Fibroblast of pulmonary artery (primary cell): ENCODE measurements around the gene ZNF423.

ENCODE experiments used
- DNase-seq: peaks from one replicate; pipeline ENCODE4 v3.0.0-alpha.2; 2010; ENCODE audit warnings: low read depth
- H3K4me3 ChIP-seq: replicated peaks from 2 replicates; pipeline ENCODE4 v1.5.1; 2011; ENCODE audit warnings: low read depth, mild to moderate bottlenecking, control low read depth, low read length, moderate library complexity
- TF ChIP-seq, protein P1 (sequence below): IDR thresholded peaks from 2 replicates; pipeline ENCODE4 v1.5.1; 2011; ENCODE audit warnings: mild to moderate bottlenecking, control low read depth, low read length, inconsistent platforms; ENCODE audit errors: missing control alignments

Gene ZNF423

DNA sequence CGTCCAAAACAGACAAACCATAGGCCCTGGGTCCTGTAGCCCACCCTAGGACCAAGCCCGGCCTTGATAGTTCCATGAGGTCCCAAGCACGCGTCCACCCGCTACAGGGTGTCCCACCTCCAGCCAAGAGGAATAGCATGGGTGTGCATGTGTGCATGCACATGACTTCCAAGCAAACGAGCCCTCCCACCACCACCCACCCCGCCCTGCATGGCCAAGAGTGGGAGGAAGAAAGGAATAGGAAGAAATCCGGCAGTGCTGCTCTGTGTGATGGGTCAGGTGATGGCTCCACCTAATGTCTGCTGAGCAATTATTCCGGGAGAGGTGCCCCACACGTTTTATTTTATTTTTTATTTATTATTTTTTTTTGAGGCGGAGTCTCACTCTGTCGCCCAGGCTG is 184.6 kb downstream of the ZNF423 start:
- TF ChIP-seq, protein P1, sequence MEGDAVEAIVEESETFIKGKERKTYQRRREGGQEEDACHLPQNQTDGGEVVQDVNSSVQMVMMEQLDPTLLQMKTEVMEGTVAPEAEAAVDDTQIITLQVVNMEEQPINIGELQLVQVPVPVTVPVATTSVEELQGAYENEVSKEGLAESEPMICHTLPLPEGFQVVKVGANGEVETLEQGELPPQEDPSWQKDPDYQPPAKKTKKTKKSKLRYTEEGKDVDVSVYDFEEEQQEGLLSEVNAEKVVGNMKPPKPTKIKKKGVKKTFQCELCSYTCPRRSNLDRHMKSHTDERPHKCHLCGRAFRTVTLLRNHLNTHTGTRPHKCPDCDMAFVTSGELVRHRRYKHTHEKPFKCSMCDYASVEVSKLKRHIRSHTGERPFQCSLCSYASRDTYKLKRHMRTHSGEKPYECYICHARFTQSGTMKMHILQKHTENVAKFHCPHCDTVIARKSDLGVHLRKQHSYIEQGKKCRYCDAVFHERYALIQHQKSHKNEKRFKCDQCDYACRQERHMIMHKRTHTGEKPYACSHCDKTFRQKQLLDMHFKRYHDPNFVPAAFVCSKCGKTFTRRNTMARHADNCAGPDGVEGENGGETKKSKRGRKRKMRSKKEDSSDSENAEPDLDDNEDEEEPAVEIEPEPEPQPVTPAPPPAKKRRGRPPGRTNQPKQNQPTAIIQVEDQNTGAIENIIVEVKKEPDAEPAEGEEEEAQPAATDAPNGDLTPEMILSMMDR = no peak
- no peak overlapping the region for H3K4me3 ChIP-seq
- DNase-seq = no peak

DNA sequence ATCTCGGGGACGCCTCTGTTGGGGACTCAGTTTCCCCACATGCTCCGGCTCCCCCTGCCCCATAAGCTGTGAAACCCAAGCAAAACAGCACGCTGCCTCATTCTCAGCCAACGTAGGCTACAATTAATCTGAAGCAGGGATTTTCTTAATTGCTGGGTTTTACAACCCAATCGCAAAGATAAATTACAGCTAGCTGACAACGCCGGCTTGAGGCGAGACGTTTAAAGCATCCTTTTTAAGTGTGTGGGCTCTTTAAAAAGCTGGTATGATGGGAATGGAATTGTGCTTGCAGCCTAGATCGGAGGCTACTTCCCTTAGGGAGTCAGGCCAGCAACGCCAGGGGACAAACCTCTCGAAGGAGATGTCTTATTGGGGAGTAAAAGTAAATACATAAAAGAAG is 185.3 kb downstream of the ZNF423 start:
- H3K4me3 ChIP-seq = no peak overlapping the region
- TF ChIP-seq, protein P1 = no peak
- no peak for DNase-seq

DNA sequence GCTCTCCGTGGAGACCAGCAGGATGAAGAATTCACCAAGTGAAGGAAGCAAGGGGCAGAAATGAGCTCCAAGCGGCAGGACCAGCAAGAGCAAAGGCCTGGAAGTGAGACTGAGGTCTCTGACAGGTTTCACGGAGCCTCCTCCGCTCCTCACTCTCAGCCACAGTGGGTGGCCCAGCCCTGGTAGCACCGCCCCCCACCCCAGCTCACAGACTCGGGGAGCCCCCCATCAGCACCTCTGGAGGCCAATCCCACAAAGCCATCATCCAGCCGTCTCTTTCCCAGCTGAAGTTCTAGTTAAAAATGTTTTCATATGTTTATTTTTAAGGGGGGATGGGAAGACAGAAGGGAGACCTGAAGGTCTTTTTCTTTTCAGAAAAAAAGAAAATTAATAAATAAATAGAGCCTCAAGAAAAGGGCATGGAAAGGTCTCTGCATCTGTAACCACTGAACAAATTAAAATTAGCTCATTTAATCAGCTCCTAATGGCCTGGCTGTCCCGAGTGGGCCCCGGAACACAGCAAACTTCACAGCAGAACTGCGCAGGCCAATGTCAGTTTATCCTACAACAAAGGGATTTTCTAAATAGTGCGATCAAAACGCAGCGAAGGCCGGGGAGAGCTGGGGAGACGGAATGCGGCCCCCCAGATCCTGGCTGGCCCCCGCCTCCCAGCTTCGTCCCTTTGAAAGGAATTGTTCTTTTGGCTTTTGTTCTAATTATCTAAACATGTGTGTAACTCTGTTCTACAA is 190.3 kb downstream of the ZNF423 start:
- DNase-seq = no peak
- no peak overlapping the region for H3K4me3 ChIP-seq
- TF ChIP-seq, protein P1 = no peak

DNA sequence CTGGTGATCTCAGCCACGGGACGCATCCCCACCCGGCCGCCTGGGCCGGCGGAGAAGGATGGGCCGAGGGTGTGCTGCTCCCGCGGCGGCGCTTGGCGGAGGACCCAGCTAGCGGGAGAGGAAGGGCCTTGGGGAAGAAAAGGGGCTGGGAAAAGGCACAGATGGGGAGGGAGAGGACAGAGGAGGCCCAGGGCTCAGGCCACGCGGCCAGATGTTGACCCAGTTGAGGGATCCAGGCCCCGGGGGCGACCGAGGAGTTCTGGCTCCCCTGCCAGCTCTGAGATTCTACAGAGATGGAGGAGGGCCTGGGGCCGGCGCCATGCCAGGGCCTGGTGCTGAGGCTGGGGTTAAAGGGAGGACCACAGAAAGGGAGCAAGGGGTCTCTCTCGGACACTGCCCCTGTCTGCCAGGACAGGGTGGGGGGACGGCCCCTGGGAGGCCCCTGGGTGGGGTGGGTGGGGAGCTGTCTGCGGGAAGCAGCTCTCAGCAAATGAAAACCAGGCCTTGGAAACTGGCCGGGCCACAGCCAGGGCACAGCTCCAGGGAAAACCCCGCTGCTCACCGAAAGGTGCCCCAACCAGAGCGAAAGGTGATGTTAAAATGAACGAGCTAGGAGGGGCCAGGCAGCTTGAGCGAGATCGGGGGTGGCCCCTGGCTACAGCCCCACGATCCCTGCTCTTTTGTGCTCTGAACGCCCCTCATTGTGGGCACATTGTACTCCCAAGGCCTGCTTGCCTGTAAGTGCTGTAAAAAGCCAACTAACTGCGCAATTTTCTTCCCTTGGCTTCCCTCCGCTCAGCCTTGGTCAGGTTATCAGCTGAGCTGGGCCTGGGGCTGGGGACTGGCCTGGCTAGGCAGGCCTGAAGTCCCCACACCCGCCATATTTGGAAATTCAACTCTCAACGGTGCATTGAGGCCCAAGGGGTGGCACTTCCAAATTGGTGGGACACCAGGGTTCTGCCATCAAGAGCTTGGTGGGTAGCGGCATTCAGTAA is 191.4 kb downstream of the ZNF423 start:
- TF ChIP-seq, protein P1 = no peak
- DNase-seq = no peak
- no peak overlapping the region for H3K4me3 ChIP-seq

DNA sequence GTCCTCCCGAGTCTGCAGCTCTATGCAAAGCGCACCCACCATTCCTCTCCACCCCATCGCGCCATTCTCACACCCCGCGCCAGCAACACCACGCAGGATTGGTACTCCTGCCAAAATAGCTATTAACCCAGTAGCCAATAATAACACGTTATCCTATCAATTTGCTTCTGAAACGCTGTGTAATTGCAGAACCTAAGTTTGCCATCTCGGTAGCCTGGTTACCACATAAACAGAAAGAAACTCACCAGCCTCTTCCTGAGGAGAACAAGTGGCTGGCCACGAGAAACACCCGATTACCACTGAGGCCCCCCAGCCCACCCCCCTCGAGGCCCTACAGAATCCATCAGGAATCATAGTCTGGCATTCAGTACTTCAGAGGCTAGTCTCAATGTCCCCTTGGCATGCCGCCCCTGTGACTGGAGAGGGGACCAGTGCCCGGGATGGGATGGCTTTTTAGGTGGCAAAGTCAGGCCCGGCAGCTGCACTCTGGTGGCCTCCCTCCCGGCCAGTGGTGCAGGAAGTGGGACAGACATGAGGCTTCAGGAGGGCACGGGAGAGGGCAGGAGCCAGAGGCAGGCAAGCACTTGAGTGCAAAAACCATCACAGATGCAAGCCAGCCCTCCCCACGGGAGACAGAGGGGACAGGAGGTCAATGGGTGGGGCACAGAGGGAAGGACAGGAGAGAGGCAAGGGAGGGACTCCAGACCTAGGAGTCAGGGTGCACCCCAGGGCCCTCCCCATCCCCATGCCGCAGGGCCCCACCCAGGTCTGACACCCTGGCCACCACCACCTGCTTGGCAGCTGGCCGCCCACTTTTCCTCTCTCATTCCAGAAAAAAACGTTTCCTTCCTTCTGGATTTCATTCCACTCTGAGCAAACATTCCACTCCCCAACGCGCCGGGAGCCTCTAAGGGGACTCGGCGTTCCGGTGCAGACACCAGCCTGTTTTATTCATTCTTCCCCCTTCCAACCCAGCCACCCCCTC is 192.5 kb downstream of the ZNF423 start:
- H3K4me3 ChIP-seq = no peak overlapping the region
- DNase-seq = no peak
- TF ChIP-seq, protein P1 = no peak

DNA sequence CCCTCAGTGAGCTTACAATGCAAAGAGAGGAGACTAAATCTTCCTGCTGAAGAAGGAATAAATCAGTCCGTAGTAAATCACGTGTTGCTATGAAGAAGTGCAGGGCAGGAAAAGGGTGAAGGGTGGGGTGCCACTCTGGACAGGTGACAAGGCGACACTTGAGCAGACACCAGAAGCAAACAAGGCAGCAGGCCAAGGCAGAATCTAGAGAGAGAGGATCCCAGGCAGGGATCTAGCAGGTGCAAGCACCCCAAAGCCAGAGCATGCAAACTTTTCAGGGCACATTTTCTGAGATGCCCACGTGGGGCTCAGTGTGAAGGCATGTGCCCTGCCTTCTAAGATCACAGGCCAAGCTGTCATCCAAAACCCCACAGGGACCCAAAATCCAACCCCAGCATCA is 193.3 kb downstream of the ZNF423 start:
- TF ChIP-seq, protein P1 = no peak
- H3K4me3 ChIP-seq = no peak overlapping the region
- no peak for DNase-seq
